NCI-H1092 (cell line): Measurements from ENCODE around the gene GAA.
"Not testable (repeated sequence)": the region's sequence is repeated elsewhere in the genome, so short reads cannot be mapped to it uniquely, and the experiment has no call there.

ENCODE experiments used
- DNase-seq: peaks from one replicate; lab custom pipeline; 2025; lab: John Stamatoyannopoulos, UW

Gene GAA

DNA sequence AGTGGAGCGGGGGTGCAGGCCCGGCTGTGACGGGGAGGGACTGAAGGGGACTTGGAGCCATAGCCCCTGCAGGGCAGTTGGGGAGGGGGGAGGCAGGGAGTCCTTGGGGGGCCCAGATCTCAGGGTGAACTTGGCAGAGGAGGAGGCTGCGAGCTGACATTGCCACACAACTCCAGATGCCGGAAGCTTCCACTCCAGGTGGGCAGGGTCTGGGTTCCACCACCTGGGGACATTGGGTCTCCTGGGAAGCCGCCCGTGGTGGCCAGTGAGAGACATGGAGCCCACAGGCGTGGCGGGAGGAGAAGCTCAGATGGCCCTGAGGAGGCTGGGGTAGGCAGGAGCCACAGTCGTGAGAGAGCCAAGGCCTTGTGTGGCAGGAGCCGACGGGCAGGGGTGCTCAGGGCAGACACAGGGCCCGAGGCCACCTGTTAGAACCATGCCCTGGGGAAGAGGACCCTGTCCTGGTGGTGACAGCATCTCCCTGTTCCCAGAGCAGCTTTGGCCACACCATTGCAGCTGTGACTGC lies 18.2 kb upstream of the GAA start:
- no peak for DNase-seq

DNA sequence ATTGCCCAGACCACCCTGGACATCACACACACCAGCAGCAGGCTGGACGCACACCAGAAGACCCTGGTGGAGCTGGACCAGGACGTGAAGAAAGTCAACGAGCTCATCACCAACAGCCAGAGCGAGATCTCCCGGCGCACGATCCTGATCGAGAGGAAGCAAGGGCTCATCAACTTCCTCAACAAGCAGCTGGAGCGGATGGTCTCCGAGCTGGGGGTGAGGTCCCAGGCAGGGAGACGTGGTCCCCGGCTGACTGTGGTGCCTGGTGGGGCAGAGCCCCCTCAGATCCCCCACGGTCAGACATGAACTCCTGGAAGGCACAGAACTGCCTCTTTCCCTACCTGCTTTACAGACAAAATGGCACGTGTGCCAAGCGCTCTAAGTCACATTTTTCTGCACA lies 16.6 kb upstream of the GAA start:
- DNase-seq, result no peak

GRCh38 chr17:80086081-80086480 lies 15.3 kb upstream of the GAA start:
- no peak for DNase-seq

GRCh38 chr17:80086616-80087015 lies 14.8 kb upstream of the GAA start:
- no peak for DNase-seq

GRCh38 chr17:80087346-80088265 lies 13.8 kb upstream of the GAA start:
- DNase-seq, result no peak

- DNase-seq, result no peak
These were observed 11.6 kb upstream of the GAA start for GRCh38 chr17:80089762-80090161.

DNA sequence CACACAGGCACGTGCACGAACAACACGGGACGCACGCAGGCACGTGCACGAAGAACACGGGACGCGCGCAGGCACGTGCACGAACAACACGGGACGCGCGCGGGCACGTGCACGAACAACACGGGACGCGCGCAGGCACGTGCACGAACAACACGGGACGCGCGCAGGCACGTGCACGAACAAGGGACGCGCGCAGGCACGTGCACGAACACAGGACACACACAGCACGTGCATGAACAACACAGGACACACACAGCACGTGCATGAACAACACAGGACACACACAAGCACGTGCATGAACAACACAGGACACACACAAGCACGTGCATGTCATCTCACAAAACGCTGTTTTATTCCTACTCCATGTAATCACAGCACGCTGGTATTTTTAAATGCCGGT lies 11.2 kb upstream of the GAA start:
- DNase-seq, result not testable (repeated sequence)

GRCh38 chr17:80091376-80091775 lies 10.0 kb upstream of the GAA start:
- no peak for DNase-seq

- no peak for DNase-seq
These were observed 8.4 kb upstream of the GAA start for GRCh38 chr17:80092959-80093358.

DNA sequence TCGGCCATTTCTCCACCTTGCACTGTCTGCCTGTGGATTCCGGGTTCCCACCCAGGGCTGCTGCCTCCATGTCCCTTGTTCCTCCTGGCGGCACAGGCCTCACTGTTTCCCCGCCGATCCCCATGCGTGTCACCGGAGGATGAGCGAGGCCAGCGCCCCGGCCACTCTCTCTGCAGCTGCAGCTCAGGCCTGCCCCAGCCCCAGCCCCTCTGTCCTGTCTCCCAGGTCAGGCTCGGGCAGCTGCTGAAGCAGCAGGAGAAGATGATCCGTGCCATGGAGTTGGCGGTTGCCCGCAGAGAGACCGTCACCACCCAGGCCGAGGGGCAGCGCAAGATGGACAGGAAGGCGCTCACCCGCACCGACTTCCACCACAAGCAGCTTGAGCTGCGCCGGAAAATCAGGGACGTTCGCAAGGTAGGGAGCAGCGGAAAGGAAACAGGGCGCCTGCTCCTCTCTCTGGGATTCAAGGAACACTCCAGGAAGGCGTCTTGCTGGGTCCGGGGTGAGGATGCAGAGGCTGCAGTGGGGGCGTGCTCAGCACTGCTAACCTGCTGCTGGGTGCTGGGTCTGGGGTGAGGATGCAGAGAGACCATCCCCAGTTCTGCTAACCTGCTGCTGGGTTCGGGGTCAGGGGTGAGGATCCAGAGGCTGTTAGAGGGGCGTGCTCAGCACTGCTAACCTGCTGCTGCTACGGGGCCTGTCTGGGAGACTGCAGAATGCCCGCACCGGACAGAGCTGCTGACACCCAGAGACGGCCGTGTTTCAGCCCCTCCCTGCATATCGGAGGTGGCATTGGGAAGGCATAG lies 6.1 kb upstream of the GAA start:
- DNase-seq, result no peak

DNA sequence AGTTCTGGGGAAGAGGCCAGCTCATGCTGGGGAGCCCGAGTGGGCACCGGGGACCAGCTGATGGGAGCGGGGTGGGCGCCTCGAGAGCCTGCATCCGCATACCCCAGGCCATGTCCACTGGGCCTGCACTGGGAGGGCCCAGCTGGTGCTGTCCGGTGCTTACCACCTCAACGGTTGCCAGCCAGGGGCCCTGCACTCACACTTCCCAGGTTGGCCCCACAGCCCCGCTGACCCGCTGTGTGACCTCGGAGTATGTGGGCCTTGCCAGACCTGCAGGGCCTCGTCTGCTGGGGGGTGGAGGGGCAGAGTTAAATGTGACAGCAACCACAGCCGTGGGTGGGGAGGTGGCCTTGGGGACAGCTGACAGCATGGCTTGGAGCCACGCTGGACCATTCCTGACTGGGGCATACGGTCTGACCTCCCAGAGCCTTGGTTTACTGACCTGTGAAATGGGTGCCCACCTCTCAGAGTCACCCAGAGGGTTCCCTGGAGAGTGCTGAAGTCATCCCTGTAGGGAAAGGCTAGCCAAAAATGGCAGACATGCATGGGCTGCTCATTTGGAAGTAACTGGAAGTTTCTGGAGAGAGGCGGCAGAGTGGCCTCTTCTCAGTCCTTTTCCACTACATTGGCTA lies 5.4 kb upstream of the GAA start:
- DNase-seq, result no peak

- no peak for DNase-seq
These were observed 4.8 kb upstream of the GAA start for GRCh38 chr17:80096561-80097021.

- DNase-seq, result no peak
These were observed 4.2 kb upstream of the GAA start for GRCh38 chr17:80097127-80097621.

- no peak for DNase-seq
These were observed 3.3 kb upstream of the GAA start for GRCh38 chr17:80097844-80098691.

GRCh38 chr17:80099291-80100034 lies 1.9 kb upstream of the GAA start:
- DNase-seq, result no peak

DNA sequence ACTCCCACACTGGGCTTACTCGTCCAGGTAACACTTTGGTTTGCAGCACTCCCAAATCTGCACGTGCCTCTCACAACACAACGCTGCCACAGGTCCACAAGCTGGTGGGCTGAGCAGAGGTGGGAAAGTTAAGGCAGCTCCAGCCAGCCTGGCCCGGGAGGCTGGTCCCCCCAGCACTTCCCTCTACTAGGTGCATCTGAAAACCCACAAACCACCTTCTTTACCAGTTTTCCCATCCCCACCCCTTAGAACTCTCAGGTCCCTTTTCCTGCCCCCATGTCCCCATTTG lies 1.4 kb upstream of the GAA start:
- DNase-seq, result no peak

GRCh38 chr17:80101946-80102663 lies 724 bp downstream of the GAA start:
- no peak for DNase-seq

- DNase-seq, result no peak
These were observed 1.5 kb downstream of the GAA start for GRCh38 chr17:80102664-80103448.

DNA sequence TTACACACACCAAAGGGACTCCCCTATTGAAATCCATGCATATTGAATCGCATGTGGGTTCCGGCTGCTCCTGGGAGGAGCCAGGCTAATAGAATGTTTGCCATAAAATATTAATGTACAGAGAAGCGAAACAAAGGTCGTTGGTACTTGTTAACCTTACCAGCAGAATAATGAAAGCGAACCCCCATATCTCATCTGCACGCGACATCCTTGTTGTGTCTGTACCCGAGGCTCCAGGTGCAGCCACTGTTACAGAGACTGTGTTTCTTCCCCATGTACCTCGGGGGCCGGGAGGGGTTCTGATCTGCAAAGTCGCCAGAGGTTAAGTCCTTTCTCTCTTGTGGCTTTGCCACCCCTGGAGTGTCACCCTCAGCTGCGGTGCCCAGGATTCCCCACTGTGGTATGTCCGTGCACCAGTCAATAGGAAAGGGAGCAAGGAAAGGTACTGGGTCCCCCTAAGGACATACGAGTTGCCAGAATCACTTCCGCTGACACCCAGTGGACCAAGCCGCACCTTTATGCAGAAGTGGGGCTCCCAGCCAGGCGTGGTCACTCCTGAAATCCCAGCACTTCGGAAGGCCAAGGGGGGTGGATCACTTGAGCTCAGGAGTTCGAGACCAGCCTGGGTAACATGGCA lies 2.2 kb downstream of the GAA start:
- no peak for DNase-seq
